KMS-11 (cell line): ENCODE measurements around the gene CD47.

Source experiments
- H2AFZ ChIP-seq: fragments of 200-600 bp; sonication (generic); 2 replicates; pipeline ENCODE4 v1.6.1; 2016; ENCODE audit warnings: antibody characterized with exemption, mixed run types, low read depth
- H3K27ac ChIP-seq: fragments of 200-600 bp; sonication (generic); 2 replicates; pipeline ENCODE4 v1.6.1; 2016; ENCODE audit warnings: mild to moderate bottlenecking, mixed run types
- H3K27me3 ChIP-seq: fragments of 200-600 bp; sonication (generic); 2 replicates; pipeline ENCODE4 v1.6.1; 2017; ENCODE audit warnings: mild to moderate bottlenecking, low read depth, mixed run types, moderate library complexity; ENCODE audit not compliant: insufficient read depth
- H3K36me3 ChIP-seq: fragments of 200-600 bp; sonication (generic); 2 replicates; pipeline ENCODE4 v1.6.1; 2017; ENCODE audit warnings: mild to moderate bottlenecking, mixed run types; ENCODE audit not compliant: insufficient read depth
- H3K4me1 ChIP-seq: fragments of 200-600 bp; sonication (generic); 2 replicates; pipeline ENCODE4 v1.6.1; 2016; ENCODE audit warnings: mild to moderate bottlenecking, low read depth, mixed run types; ENCODE audit not compliant: poor library complexity, severe bottlenecking
- H3K4me2 ChIP-seq: fragments of 200-600 bp; sonication (generic); 2 replicates; pipeline ENCODE4 v1.7.0; 2016; ENCODE audit warnings: mild to moderate bottlenecking, mixed run types
- H3K4me3 ChIP-seq: fragments of 200-600 bp; sonication (generic); IDR thresholded peaks from 2 replicates; pipeline ENCODE4 v1.6.1; 2017; ENCODE audit warnings: low read depth, low read length, mixed read lengths; ENCODE audit not compliant: insufficient read depth
- H3K79me2 ChIP-seq: fragments of 200-600 bp; sonication (generic); 2 replicates; pipeline ENCODE4 v1.6.1; 2016; ENCODE audit warnings: low read depth, mixed run types; ENCODE audit not compliant: insufficient read depth
- H3K9ac ChIP-seq: fragments of 200-600 bp; sonication (generic); 2 replicates; pipeline ENCODE4 v1.6.1; 2016; ENCODE audit warnings: mild to moderate bottlenecking, mixed run types
- H4K20me1 ChIP-seq: fragments of 200-600 bp; sonication (generic); 2 replicates; pipeline ENCODE4 v1.6.1; 2016; ENCODE audit warnings: mild to moderate bottlenecking, mixed run types; ENCODE audit not compliant: insufficient read depth
- CTCF ChIP-seq: fragments of 200-600 bp; sonication (generic); conservative IDR thresholded peaks from 2 replicates; pipeline ENCODE4 v1.6.1; 2017; ENCODE audit warnings: low read depth, mild to moderate bottlenecking, antibody characterized with exemption, low read length, moderate library complexity, mixed read lengths

CD47 gene

GRCh38 chr3:108085810-108086350 lies 5.0 kb downstream of the CD47 start:
- no peak for TF ChIP-seq CTCF
- no peak overlapping the region for H3K27ac ChIP-seq
- H3K4me3 ChIP-seq = no peak overlapping the region
- H3K79me2 ChIP-seq = peaks cover 98% of the 10 kb centered on the region
- H3K36me3 ChIP-seq = no peaks in the 10 kb centered on the region
- no peak overlapping the region for H3K9ac ChIP-seq
- H4K20me1 ChIP-seq = peaks cover 7% of the 10 kb centered on the region
- peaks cover 64% of the 10 kb centered on the region for H3K4me1 ChIP-seq
- no peaks in the 10 kb centered on the region for H3K27me3 ChIP-seq
- H2AFZ ChIP-seq = no peak overlapping the region
- H3K4me2 ChIP-seq = no peak overlapping the region

- Histone ChIP-seq H4K20me1 (peaks cover 9% of the 10 kb centered on the region), H3K4me1 (peaks cover 69% of the 10 kb centered on the region), H3K9ac (no peak overlapping the region), H3K27me3 (no peaks in the 10 kb centered on the region), H3K79me2 (peaks cover 100% of the 10 kb centered on the region), H3K27ac (no peak overlapping the region), H3K4me3 (no peak overlapping the region), H3K4me2 (no peak overlapping the region), H3K36me3 (no peaks in the 10 kb centered on the region), H2AFZ (no peak overlapping the region)
- no peak for TF ChIP-seq CTCF
These were observed 5.5 kb downstream of the CD47 start for GRCh38 chr3:108085370-108085769.

- no peak overlapping the region for H3K4me3 ChIP-seq
- no peaks in the 10 kb centered on the region for H3K27me3 ChIP-seq
- no peaks in the 10 kb centered on the region for H3K36me3 ChIP-seq
- no peak overlapping the region for H2AFZ ChIP-seq
- H3K4me2 ChIP-seq = no peak overlapping the region
- H3K27ac ChIP-seq = no peak overlapping the region
- peaks cover 33% of the 10 kb centered on the region for H3K4me1 ChIP-seq
- peaks cover 98% of the 10 kb centered on the region for H3K79me2 ChIP-seq
- TF ChIP-seq CTCF = no peak
- H3K9ac ChIP-seq = no peak overlapping the region
- peaks cover 9% of the 10 kb centered on the region; the same call in 1 of the 2 replicates for H4K20me1 ChIP-seq
These were observed 11.0 kb downstream of the CD47 start for GRCh38 chr3:108079877-108080276.

- Histone ChIP-seq H3K27me3 (no peaks in the 10 kb centered on the region), H3K79me2 (peaks cover 93% of the 10 kb centered on the region), H3K4me2 (no peak overlapping the region), H4K20me1 (peaks cover 9% of the 10 kb centered on the region; the same call in 1 of the 2 replicates), H3K9ac (no peak overlapping the region), H3K4me1 (peaks cover 31% of the 10 kb centered on the region), H2AFZ (no peak overlapping the region), H3K36me3 (no peaks in the 10 kb centered on the region), H3K27ac (no peak overlapping the region), H3K4me3 (no peak overlapping the region)
- TF ChIP-seq CTCF = no peak
These were observed 11.8 kb downstream of the CD47 start for GRCh38 chr3:108079043-108079442.
